K562 (cell line): ENCODE measurements around the gene CBX4. TPM values are rescaled to one million over a fixed set of nuclear protein-coding genes. Genes with fewer than 3 reads are reported as not detected.

Source experiments
- ATAC-seq: fragments of 200-7000 bp; cut with Tn5 transposase; 3 replicates; pipeline ENCODE4 v1.9.1; 2020; ENCODE audit warnings: moderate library complexity
- BruUV-seq: library from RNA; stranded (reverse); fragments of 400-500 nt; replicated peaks from 2 replicates; lab custom pipeline; 2021; lab: Mats Ljungman, UMichigan
- CTCF ChIA-PET: fragments of 300-600 bp; formaldehyde crosslinking; extraction: SDS; loops from one replicate; lab custom pipeline; 2021; ENCODE audit warnings: low intra/inter-chr PET ratio; lab: Yijun Ruan, JAX
- POLR2A ChIA-PET: fragments of 300-600, 350-650 bp; sonication (Branson Sonifier 250); formaldehyde crosslinking; extraction: SDS; loops from one replicate; lab custom pipeline; 2021; ENCODE audit warnings: antibody characterized with exemption, inconsistent platforms; lab: Yijun Ruan, JAX
- DNase-seq, 4 experiments: peaks; one replicate each; pipeline versions ENCODE4 v3.0.0 to v3.0.0-alpha.2; 2011 to 2018; ENCODE audit warnings: low spot score in 3 of 4, mixed read lengths in 3 of 4; ENCODE audit errors: extremely low read depth in 1 of 4
- FAIRE-seq: peaks from 2 replicates; lab custom pipeline; 2011; peaks lifted over from hg19 to GRCh38; lab: Jason Lieb, UNC
- H2AFZ ChIP-seq: 2 replicates; pipeline ENCODE4 v1.6.0; 2011; ENCODE audit warnings: low read depth, low read length, control low read depth, inconsistent platforms
- H3K27ac ChIP-seq: fragments of 200-600 bp; 3 replicates; pipeline ENCODE4 v1.8.0; 2011; ENCODE audit warnings: low read depth, mild to moderate bottlenecking, control low read depth, inconsistent platforms, low read length, moderate library complexity, mixed read lengths; ENCODE audit errors: extremely low read depth
- H3K27me3 ChIP-seq, 2 experiments: fragments of 300-600 bp in 1 of 2; 2 replicates in 1 of 2; 3 replicates in 1 of 2; pipeline versions ENCODE4 v1.6.0 to v1.8.0; 2011; ENCODE audit warnings: inconsistent platforms in 2 of 2, low read length in 2 of 2, mild to moderate bottlenecking in 1 of 2, mixed read lengths in 1 of 2, moderate library complexity in 1 of 2; ENCODE audit not compliant: control insufficient read depth in 2 of 2, insufficient read depth in 2 of 2
- H3K36me3 ChIP-seq: fragments of 300-600 bp; 3 replicates; pipeline ENCODE4 v1.8.0; 2011; ENCODE audit warnings: mild to moderate bottlenecking, low read length, inconsistent platforms; ENCODE audit not compliant: control insufficient read depth, insufficient read depth
- H3K4me1 ChIP-seq, 2 experiments: fragments of 200-600 bp in 1 of 2; replicated peaks in 1 of 2; 2 replicates in 1 of 2; 3 replicates in 1 of 2; pipeline versions ENCODE4 v1.5.1 to v1.8.0; 2011; ENCODE audit warnings: inconsistent platforms in 2 of 2, low read length in 2 of 2, mild to moderate bottlenecking in 1 of 2, mixed read lengths in 1 of 2, moderate library complexity in 1 of 2; ENCODE audit not compliant: control insufficient read depth in 2 of 2, insufficient read depth in 2 of 2
- H3K4me2 ChIP-seq: 2 replicates; pipeline ENCODE4 v1.6.1; 2011; ENCODE audit warnings: low read length, control low read depth, inconsistent platforms, mixed read lengths; ENCODE audit not compliant: insufficient read depth
- H3K4me3 ChIP-seq: fragments of 200-600 bp; sonication (generic), shearing (Covaris generic); 2 replicates; pipeline ENCODE4 v1.5.1; 2016; ENCODE audit warnings: control low read depth, inconsistent platforms
- H3K79me2 ChIP-seq: fragments of 200-600 bp; 3 replicates; pipeline ENCODE4 v1.8.0; 2011; ENCODE audit warnings: low read length, inconsistent platforms; ENCODE audit not compliant: control insufficient read depth, insufficient read depth
- H3K9ac ChIP-seq, 2 experiments: 2 replicates each; pipeline versions ENCODE4 v1.6.0 to v1.6.1; 2011; ENCODE audit warnings: low read depth in 2 of 2, low read length in 2 of 2, control low read depth in 1 of 2, inconsistent platforms in 1 of 2, mild to moderate bottlenecking in 1 of 2, mixed read lengths in 1 of 2; ENCODE audit not compliant: insufficient read depth in 1 of 2
- H3K9me1 ChIP-seq: one replicate; pipeline ENCODE4 v1.6.0; 2011; ENCODE audit warnings: inconsistent platforms, mild to moderate bottlenecking, low read length, moderate library complexity; ENCODE audit not compliant: control insufficient read depth, insufficient read depth
- H3K9me3 ChIP-seq: replicated peaks from 2 replicates; pipeline ENCODE4 v1.5.1; 2011; ENCODE audit warnings: low read depth, low read length, inconsistent platforms; ENCODE audit not compliant: control insufficient read depth, insufficient read depth
- H4K20me1 ChIP-seq: replicated peaks from 2 replicates; pipeline ENCODE4 v1.6.1; 2011; ENCODE audit warnings: low read length, inconsistent platforms, mixed read lengths; ENCODE audit not compliant: control insufficient read depth, insufficient read depth
- BACH1 ChIP-seq: fragments of 200-800 bp; sonication (Bioruptor generic); IDR thresholded peaks from 2 replicates; pipeline ENCODE4 v1.6.1; 2016; ENCODE audit warnings: missing genetic modification characterization, missing compliant biosample characterization
- CC2D1A ChIP-seq: fragments of 450-650 bp; IDR thresholded peaks from 2 replicates; pipeline ENCODE4 v1.6.1; 2017; ENCODE audit warnings: mild to moderate bottlenecking
- CHD1 ChIP-seq: fragments of 200-600 bp; sonication (generic); IDR thresholded peaks from one replicate; pipeline ENCODE4 v1.6.1; 2012; ENCODE audit warnings: mild to moderate bottlenecking, moderate library complexity, low read length, inconsistent platforms
- CREM ChIP-seq: IDR thresholded peaks from 2 replicates; pipeline ENCODE4 v1.6.1; 2014; ENCODE audit warnings: antibody characterized with exemption, low read depth
- ETV5 ChIP-seq: sonication (generic); formaldehyde crosslinking; IDR thresholded peaks from 2 replicates; pipeline ENCODE4 v1.4.0; 2020; ENCODE audit warnings: low read depth, mild to moderate bottlenecking, missing genetic modification reagents
- FOXJ2 ChIP-seq: fragments of 200-800 bp; sonication (Bioruptor generic); IDR thresholded peaks from 2 replicates; pipeline ENCODE4 v1.6.1; 2016; ENCODE audit warnings: missing genetic modification characterization, missing compliant biosample characterization
- NR4A1 ChIP-seq, 2 experiments: fragments of 250-450 bp in 1 of 2; fragments of 450-650 bp in 1 of 2; sonication (Bioruptor Pico) in 1 of 2; IDR thresholded peaks; 2 replicates each; pipeline versions ENCODE4 v1.4.0 to v1.6.1; 2016 to 2020; ENCODE audit warnings: mild to moderate bottlenecking in 2 of 2, missing compliant biosample characterization in 1 of 2, missing genetic modification characterization in 1 of 2, moderate library complexity in 1 of 2
- RAD21 ChIP-seq, 2 experiments: fragments of 250-450 bp in 1 of 2; fragments of 450-650 bp in 1 of 2; sonication (Bioruptor Pico) in 1 of 2; formaldehyde crosslinking in 1 of 2; IDR thresholded peaks in 1 of 2; conservative IDR thresholded peaks in 1 of 2; 2 replicates each; pipeline versions ENCODE4 v1.4.0 to v1.8.0; 2020 to 2022; ENCODE audit warnings: mild to moderate bottlenecking in 2 of 2, moderate library complexity in 1 of 2
- RBM25 ChIP-seq: fragments of 200-400 bp; formaldehyde crosslinking; IDR thresholded peaks from 2 replicates; pipeline ENCODE4 v1.6.1; 2018; ENCODE audit warnings: low read length, low read depth, moderate library complexity; ENCODE audit not compliant: severe bottlenecking
- SMC3 ChIP-seq: conservative IDR thresholded peaks from 2 replicates; pipeline ENCODE4 v1.6.1; 2011; ENCODE audit warnings: low read depth, low read length, improper control_type of control experiment; ENCODE audit not compliant: insufficient read depth
- STAT5B ChIP-seq: fragments of 250-450 bp; sonication (Bioruptor Pico); IDR thresholded peaks from 2 replicates; pipeline ENCODE4 v1.8.0; 2021; ENCODE audit warnings: mild to moderate bottlenecking, inconsistent platforms
- TAF9B ChIP-seq: fragments of 450-650 bp; IDR thresholded peaks from 2 replicates; pipeline ENCODE4 v1.6.1; 2018; ENCODE audit warnings: mild to moderate bottlenecking; ENCODE audit not compliant: partially characterized antibody
- TEAD4 ChIP-seq, 2 experiments: sonication (generic) in 1 of 2; formaldehyde crosslinking in 1 of 2; IDR thresholded peaks; 2 replicates each; pipeline versions ENCODE4 v1.6.1 to v1.8.0; 2012 to 2022; ENCODE audit warnings: borderline replicate concordance in 1 of 2, inconsistent platforms in 1 of 2, low read length in 1 of 2, mild to moderate bottlenecking in 1 of 2, missing genetic modification reagents in 1 of 2
- ZFP30 ChIP-seq: fragments of 250-450 bp; sonication (Bioruptor Pico); IDR thresholded peaks from 2 replicates; pipeline ENCODE4 v1.8.0; 2022; ENCODE audit warnings: moderate library complexity, mild to moderate bottlenecking, inconsistent platforms, borderline replicate concordance
- ZNF75A ChIP-seq: fragments of 450-650 bp; formaldehyde crosslinking; IDR thresholded peaks from 2 replicates; pipeline ENCODE4 v1.4.0; 2020; ENCODE audit warnings: mild to moderate bottlenecking
- ZNF76 ChIP-seq: fragments of 250-450 bp; sonication (Bioruptor Pico); IDR thresholded peaks from 2 replicates; pipeline ENCODE4 v1.4.0; 2020; ENCODE audit warnings: mild to moderate bottlenecking, moderate library complexity, borderline replicate concordance
- ZNF778 ChIP-seq: fragments of 450-650 bp; formaldehyde crosslinking; IDR thresholded peaks from 2 replicates; pipeline ENCODE4 v1.4.0; 2020; ENCODE audit warnings: mild to moderate bottlenecking, moderate library complexity
- WGBS: fragments of 100-300 bp; shearing (Covaris generic); methylation state at CpG from one replicate; pipeline ENCODE4 v1.1.6; 2016; ENCODE audit warnings: low coverage, mixed read lengths; ENCODE audit not compliant: insufficient coverage; ENCODE audit errors: missing lambda C conversion rate; 5-methylcytosine and 5-hydroxymethylcytosine counted together
- in situ Hi-C: fragments of 300-500 bp; cut with MboI; formaldehyde crosslinking; loops from 4 replicates; pipeline ENCODE4 v1.15.0; 2018; ENCODE audit warnings: inconsistent platforms, mixed read lengths
- intact Hi-C: fragments of 100-400 bp; cut with micrococcal nuclease; formaldehyde crosslinking; loops from 2 replicates; pipeline ENCODE4 v1.14.2; 2022
- polyA plus RNA-seq, 8 experiments: library from polyadenylated mRNA; depleted of rRNA in 4 of 8; stranded (reverse) in 5 of 8; unstranded in 3 of 8; fragments of >200 nt; fragmentation: Nextera tagmentation in 2 of 8; fragmentation: Illumina TruSeq in 1 of 8; extraction: Ambion mirVana in 2 of 8; extraction: Trizol in 1 of 8; gene quantifications; 2 replicates each; pipeline versions ENCODE4 v1.2.1 to v1.2.3, GENCODE V29; 2011 to 2014; ENCODE audit warnings: inconsistent platforms in 1 of 8, missing spikeins in 1 of 8
- total RNA-seq, 7 experiments: library from RNA; depleted of rRNA in 6 of 7; stranded (reverse); fragments of >200 nt in 6 of 7; fragmentation: Illumina TruSeq in 2 of 7; extraction: Trizol in 2 of 7; gene quantifications; 2 replicates each; pipeline versions ENCODE4 v1.2.1 to v1.2.3, GENCODE V29; 2011 to 2021; ENCODE audit warnings: low replicate concordance in 1 of 7
- TF ChIP-seq, protein P1 (sequence below): fragments of 250-450 bp; sonication (Bioruptor Pico); IDR thresholded peaks from 2 replicates; pipeline ENCODE4 v1.9.0; 2021; ENCODE audit warnings: mild to moderate bottlenecking, inconsistent platforms

CBX4 gene
- total and polyA plus RNA-seq, 9 of the 15 experiments (the other 6 are each of a cell fraction or from before 2014, with no cell fraction given), result 0.98 to 50.5 (median 10.0) TPM

DNA sequence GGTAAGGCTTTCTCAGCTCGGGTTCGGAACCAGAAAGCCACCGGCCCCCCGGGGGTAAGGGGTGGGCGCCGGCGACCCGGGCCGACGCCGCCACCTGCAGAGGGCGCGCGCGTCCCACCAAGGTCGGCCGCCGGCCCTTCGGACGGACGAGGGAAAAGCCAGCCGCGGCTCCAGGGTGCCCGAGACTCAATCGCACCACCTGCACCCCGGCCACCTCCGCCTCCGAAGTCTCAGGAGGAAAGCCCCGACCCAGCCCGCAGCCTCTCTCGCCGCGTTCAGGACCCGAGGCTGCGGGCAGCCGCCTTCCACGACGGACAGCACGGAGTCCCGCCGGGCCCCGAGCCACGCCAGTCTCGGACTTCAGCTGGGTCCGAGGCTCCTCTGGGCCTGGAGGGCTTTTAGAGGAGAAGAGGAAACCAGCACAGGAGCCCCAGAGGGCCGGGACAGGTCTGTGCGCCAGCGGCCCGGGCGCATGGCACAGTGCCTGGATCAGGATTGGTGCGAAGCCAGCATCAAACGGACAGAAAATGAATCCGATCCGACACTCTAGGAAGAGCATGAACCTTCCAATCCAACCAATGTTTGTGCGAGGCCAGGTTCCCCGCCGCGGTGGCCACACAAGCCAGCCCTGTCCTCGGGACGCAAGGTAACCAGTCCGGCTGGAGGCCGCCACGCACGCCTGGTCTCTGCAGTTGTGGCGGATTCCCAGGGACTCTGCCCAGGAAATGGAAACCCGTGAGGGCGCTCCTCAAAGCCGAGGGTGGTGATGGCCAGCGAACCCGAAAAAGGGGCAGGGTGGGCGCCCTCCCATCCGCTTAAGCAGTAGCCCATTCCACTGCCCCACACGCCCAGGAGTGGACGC, 49.1 kb downstream of the CBX4 start:
- ATAC-seq (peak; percentile 92), FAIRE-seq (no peak), DNase-seq (peak; percentile 64 to 87 (median 82))
- no peaks in the 10 kb centered on the region for H4K20me1 ChIP-seq
- POLR2A ChIA-PET, result interaction anchor here (0.7 to 1.8 kb wide), 3 partner anchors 10 to 155 kb away, joined by 3 to 10 read pairs (median 3); no protein-coding TSS in a partner anchor
- peaks cover 3 to 45% of the 10 kb centered on the region in 2 experiments; a peak in 4 of 5 replicates for H3K4me1 ChIP-seq
- in situ Hi-C loops, result loop anchor here (5.0 kb wide), 1 partner anchor 43 kb away; no protein-coding TSS in a partner anchor
- peak overlapping the region; percentile 31; the same call in 1 of the 2 replicates for H3K4me2 ChIP-seq
- CTCF ChIA-PET, result interaction anchor here (0.6 to 2.3 kb wide), 8 partner anchors 8 to 201 kb away, joined by 3 to 18 read pairs (median 5); no protein-coding TSS in a partner anchor
- BruUV-seq, result no TSS peak
- WGBS, result 46% methylated on average over 36 of the region's 74 CpGs
- no peaks in the 10 kb centered on the region for H3K9me1 ChIP-seq
- peaks cover 5% of the 10 kb centered on the region; the same call in 1 of the 3 replicates for H3K79me2 ChIP-seq
- peak overlapping the region; percentile 10 to 83; a peak in 3 of 4 replicates for H3K9ac ChIP-seq
- peak overlapping the region; percentile 84 for H2AFZ ChIP-seq
- no peaks in the 10 kb centered on the region for H3K9me3 ChIP-seq
- no peak overlapping the region for H3K27ac ChIP-seq
- peaks cover 16% of the 10 kb centered on the region; the same call in 1 of the 3 replicates for H3K36me3 ChIP-seq
- intact Hi-C loops, result loop anchor here (1.0 to 5.0 kb wide), 2 partner anchors 43 to 126 kb away; no protein-coding TSS in a partner anchor
- no peak overlapping the region for H3K4me3 ChIP-seq
- no peaks in the 10 kb centered on the region for H3K27me3 ChIP-seq
- TF ChIP-seq BACH1 (tag) (no peak), RBM25 (no peak), ZNF75A (CRISPR knock-in tag) (no peak), ZNF778 (CRISPR knock-in tag) (no peak), STAT5B (CRISPR knock-in tag) (no peak), ETV5 (CRISPR knock-in tag) (no peak), FOXJ2 (tag) (no peak), TAF9B (no peak), NR4A1 (CRISPR knock-in tag; IDR thresholded peaks at IDR 0.05) (no peak), NR4A1 (tag; IDR thresholded peaks at IDR 0.05) (no peak), ZFP30 (no peak), CC2D1A (no peak), TEAD4 (IDR thresholded peaks at IDR 0.05; ENCODE audit: low read length) (no peak), TEAD4 (CRISPR knock-in tag; IDR thresholded peaks at IDR 0.05; ENCODE audit: borderline replicate concordance) (no peak), CREM (0 out of 2 replicates have a peak, but pooled peaks have one; percentile 25), ZNF76 (CRISPR knock-in tag) (no peak), CHD1 (no peak), RAD21 (CRISPR knock-in tag; conservative IDR thresholded peaks at IDR 0.05 in 1 of 2, IDR thresholded peaks at IDR 0.05 in 1 of 2) (peak; percentile 91 to 93), SMC3 (peak; percentile 90)
- TF ChIP-seq, protein P1, sequence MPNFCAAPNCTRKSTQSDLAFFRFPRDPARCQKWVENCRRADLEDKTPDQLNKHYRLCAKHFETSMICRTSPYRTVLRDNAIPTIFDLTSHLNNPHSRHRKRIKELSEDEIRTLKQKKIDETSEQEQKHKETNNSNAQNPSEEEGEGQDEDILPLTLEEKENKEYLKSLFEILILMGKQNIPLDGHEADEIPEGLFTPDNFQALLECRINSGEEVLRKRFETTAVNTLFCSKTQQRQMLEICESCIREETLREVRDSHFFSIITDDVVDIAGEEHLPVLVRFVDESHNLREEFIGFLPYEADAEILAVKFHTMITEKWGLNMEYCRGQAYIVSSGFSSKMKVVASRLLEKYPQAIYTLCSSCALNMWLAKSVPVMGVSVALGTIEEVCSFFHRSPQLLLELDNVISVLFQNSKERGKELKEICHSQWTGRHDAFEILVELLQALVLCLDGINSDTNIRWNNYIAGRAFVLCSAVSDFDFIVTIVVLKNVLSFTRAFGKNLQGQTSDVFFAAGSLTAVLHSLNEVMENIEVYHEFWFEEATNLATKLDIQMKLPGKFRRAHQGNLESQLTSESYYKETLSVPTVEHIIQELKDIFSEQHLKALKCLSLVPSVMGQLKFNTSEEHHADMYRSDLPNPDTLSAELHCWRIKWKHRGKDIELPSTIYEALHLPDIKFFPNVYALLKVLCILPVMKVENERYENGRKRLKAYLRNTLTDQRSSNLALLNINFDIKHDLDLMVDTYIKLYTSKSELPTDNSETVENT (CRISPR knock-in tag), result no peak
